MCF 10A (cell line): ENCODE results near the gene TMEM63A. TPM values are rescaled to one million over a fixed set of nuclear protein-coding genes. Genes with fewer than 3 reads are reported as not detected.

Source experiments
- BruUV-seq: library from RNA; stranded (reverse); fragments of 400-500 nt; replicated peaks from 2 replicates; lab custom pipeline; 2021; lab: Mats Ljungman, UMichigan
- CTCF ChIA-PET: fragments of 300-600 bp; sonication (Branson Sonifier 250); formaldehyde crosslinking; extraction: SDS; loops from one replicate; lab custom pipeline; 2021; ENCODE audit warnings: antibody characterized with exemption, inconsistent platforms; lab: Yijun Ruan, JAX
- POLR2A ChIA-PET: fragments of 300-600, 350-650 bp; sonication (Branson Sonifier 250); formaldehyde crosslinking; extraction: SDS; loops from one replicate; lab custom pipeline; 2020; ENCODE audit warnings: antibody characterized with exemption, inconsistent platforms; lab: Yijun Ruan, JAX
- DNase-seq: peaks from one replicate; pipeline ENCODE4 v3.0.0-alpha.2; 2018; ENCODE audit not compliant: unreplicated experiment
- H3K27ac Mint-ChIP-seq: one replicate; pipeline ENCODE4 v1.8.0; 2022; ENCODE audit warnings: mild to moderate bottlenecking, low read depth, mixed read lengths; ENCODE audit not compliant: unreplicated experiment
- H3K27me3 Mint-ChIP-seq: one replicate; pipeline ENCODE4 v1.8.0; 2022; ENCODE audit warnings: mixed read lengths; ENCODE audit not compliant: insufficient read depth, unreplicated experiment
- H3K36me3 Mint-ChIP-seq: one replicate; pipeline ENCODE4 v1.8.0; 2022; ENCODE audit warnings: mild to moderate bottlenecking, moderate library complexity, mixed read lengths; ENCODE audit not compliant: insufficient read depth, unreplicated experiment
- H3K4me1 Mint-ChIP-seq: one replicate; pipeline ENCODE4 v1.8.0; 2022; ENCODE audit warnings: mixed read lengths; ENCODE audit not compliant: insufficient read depth, unreplicated experiment
- H3K4me3 Mint-ChIP-seq: one replicate; pipeline ENCODE4 v1.8.0; 2022; ENCODE audit warnings: mild to moderate bottlenecking, moderate library complexity, mixed read lengths; ENCODE audit not compliant: unreplicated experiment
- H3K9me3 Mint-ChIP-seq: one replicate; pipeline ENCODE4 v1.8.0; 2022; ENCODE audit warnings: mixed read lengths; ENCODE audit not compliant: unreplicated experiment
- CTCF ChIP-seq: fragments of 200-600 bp; IDR thresholded peaks from one replicate; pipeline ENCODE4 v1.8.0; 2022; ENCODE audit warnings: antibody characterized with exemption, mild to moderate bottlenecking; ENCODE audit not compliant: unreplicated experiment
- intact Hi-C: fragments of 100-400 bp; cut with micrococcal nuclease; formaldehyde crosslinking; loops from 2 replicates; pipeline ENCODE4 v1.14.1; 2022
- total RNA-seq: library from RNA; stranded (reverse); gene quantifications from 2 replicates; pipeline ENCODE4 v1.2.3, GENCODE V29; 2022

TMEM63A gene
- total RNA-seq, 1 experiment from 2014 or later, result 52.1 TPM

- Mint-ChIP-seq H3K4me3 (peak overlapping the region; percentile 91), H3K27ac (peak overlapping the region; percentile 82), H3K27me3 (no peaks in the 10 kb centered on the region), H3K36me3 (peaks cover 8% of the 10 kb centered on the region), H3K4me1 (peaks cover 52% of the 10 kb centered on the region), H3K9me3 (no peaks in the 10 kb centered on the region)
- BruUV-seq, result no TSS peak
- TF ChIP-seq CTCF, result no peak
- intact Hi-C loops, result no loop called here
- DNase-seq, result peak; percentile 65
- POLR2A ChIA-PET, result interaction anchor here (0.6 to 8.6 kb wide), 32 partner anchors 10 to 454 kb away, joined by 3 to 263 read pairs (median 5); partner anchors contain the start of genes EPHX1, LBR, LEFTY2 and PYCR2
- CTCF ChIA-PET, result interaction anchor here (0.6 to 6.7 kb wide), 27 partner anchors 10 to 531 kb away, joined by 3 to 43 read pairs (median 5); partner anchors contain the start of genes EPHX1, PYCR2 and SRP9
These were observed 860 bp downstream of the TMEM63A start for GRCh38 chr1:225881081-225881958.

GRCh38 chr1:225880636-225881035 is 1.5 kb downstream of the TMEM63A start:
- CTCF ChIA-PET, result interaction anchor here (0.7 to 6.7 kb wide), 18 partner anchors 9 to 498 kb away, joined by 3 to 43 read pairs (median 6); partner anchors contain the start of genes EPHX1, PYCR2 and SRP9
- intact Hi-C loops, result no loop called here

DNA sequence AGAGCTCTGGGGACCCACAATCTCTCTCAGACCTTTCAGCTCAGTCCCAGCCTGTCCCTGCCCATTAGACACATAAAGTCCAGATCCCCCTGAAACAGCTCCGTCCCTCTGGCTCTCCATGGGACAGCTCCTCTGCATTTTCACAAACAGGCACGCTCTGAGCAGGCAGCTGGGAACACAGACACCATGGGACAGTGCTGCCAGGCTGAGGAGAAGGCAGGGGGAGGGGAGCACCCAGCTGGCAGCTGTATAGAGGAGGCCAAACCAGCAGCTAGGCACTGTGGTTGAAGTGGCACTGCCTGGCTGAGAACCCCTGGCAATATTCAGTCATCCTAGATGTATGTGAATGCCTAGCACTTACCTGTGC is 2.0 kb downstream of the TMEM63A start:
- DNase-seq, result no peak
- Mint-ChIP-seq H3K9me3 (no peaks in the 10 kb centered on the region), H3K27ac (no peak overlapping the region), H3K36me3 (peaks cover 14% of the 10 kb centered on the region), H3K4me3 (peak overlapping the region; percentile 91), H3K4me1 (peaks cover 63% of the 10 kb centered on the region), H3K27me3 (no peaks in the 10 kb centered on the region)
- POLR2A ChIA-PET, result interaction anchor here (0.5 to 8.6 kb wide), 7 partner anchors 17 to 315 kb away, joined by 3 to 263 read pairs (median 8); partner anchors contain the start of genes EPHX1, PYCR2 and SRP9
- no peak for TF ChIP-seq CTCF
- CTCF ChIA-PET, result interaction anchor here (0.7 to 6.7 kb wide), 10 partner anchors 9 to 405 kb away, joined by 3 to 43 read pairs (median 12); partner anchors contain the start of genes EPHX1 and PYCR2
- intact Hi-C loops, result no loop called here
- no TSS peak for BruUV-seq

More at GRCh38 chr1:225880636-225881035, 1.5 kb downstream of the TMEM63A start:
- H3K27me3 Mint-ChIP-seq, result no peaks in the 10 kb centered on the region
- H3K36me3 Mint-ChIP-seq, result peaks cover 14% of the 10 kb centered on the region
- no peak for TF ChIP-seq CTCF
- POLR2A ChIA-PET, result interaction anchor here (0.5 to 8.6 kb wide), 13 partner anchors 10 to 315 kb away, joined by 3 to 263 read pairs (median 5); partner anchors contain the start of genes EPHX1, LEFTY2, PYCR2 and SRP9
- DNase-seq, result no peak
- no peaks in the 10 kb centered on the region for H3K9me3 Mint-ChIP-seq
- peaks cover 59% of the 10 kb centered on the region for H3K4me1 Mint-ChIP-seq
- BruUV-seq, result TSS peak; percentile 36
- peak overlapping the region; percentile 91 for H3K4me3 Mint-ChIP-seq
- H3K27ac Mint-ChIP-seq, result peak overlapping the region; percentile 82
